ENCODE results near the gene NLRP1.

Gene NLRP1

DNA sequence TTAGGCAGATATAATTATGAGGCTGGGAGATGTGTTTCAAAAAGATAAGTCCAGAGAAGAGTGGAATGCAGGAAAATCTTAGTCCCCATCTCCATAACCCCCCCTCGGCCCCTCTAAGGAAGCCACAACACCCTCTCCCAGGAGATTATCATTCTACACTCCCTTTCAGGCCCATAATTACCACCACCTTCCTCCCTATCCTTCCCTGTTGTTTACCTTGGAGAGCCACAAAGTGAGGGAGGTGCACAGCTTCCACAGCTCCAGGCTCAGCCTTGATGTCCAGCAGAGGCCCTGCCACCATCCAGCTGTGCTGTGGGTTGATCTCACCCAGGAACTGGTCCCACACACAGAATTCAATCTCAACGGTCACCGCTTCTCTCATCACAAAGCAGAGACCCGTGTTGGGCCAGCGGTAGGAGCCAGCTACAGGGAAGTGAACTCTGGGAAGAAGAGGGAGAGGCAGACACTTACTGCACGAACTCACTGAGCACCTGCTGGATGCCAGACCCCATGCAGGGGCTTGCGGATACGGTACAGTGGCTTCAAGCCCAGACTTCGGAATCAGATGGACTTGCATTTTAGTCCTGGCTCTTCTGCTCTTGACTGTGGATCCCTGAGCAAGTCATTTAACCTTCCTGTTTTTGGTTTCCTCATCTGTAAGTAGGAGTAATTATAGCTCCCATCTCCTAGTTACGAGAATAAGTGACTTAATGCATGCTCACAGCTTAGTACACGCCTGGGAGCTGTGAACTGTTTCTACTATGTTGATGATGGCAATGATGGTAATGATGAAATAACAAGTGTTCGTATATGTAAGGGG lies 53.8 kb downstream of the NLRP1 start:
- Mint-ChIP-seq H3K4me3 (no peak overlapping the region), H3K4me1 (no peaks in the 10 kb centered on the region), H3K27ac (no peak overlapping the region), H3K36me3 (peaks cover 54% of the 10 kb centered on the region), H3K9me3 (no peaks in the 10 kb centered on the region), H3K27me3 (no peaks in the 10 kb centered on the region)
- CTCF ChIA-PET, result no interaction called here
- DNase-seq, result no peak

DNA sequence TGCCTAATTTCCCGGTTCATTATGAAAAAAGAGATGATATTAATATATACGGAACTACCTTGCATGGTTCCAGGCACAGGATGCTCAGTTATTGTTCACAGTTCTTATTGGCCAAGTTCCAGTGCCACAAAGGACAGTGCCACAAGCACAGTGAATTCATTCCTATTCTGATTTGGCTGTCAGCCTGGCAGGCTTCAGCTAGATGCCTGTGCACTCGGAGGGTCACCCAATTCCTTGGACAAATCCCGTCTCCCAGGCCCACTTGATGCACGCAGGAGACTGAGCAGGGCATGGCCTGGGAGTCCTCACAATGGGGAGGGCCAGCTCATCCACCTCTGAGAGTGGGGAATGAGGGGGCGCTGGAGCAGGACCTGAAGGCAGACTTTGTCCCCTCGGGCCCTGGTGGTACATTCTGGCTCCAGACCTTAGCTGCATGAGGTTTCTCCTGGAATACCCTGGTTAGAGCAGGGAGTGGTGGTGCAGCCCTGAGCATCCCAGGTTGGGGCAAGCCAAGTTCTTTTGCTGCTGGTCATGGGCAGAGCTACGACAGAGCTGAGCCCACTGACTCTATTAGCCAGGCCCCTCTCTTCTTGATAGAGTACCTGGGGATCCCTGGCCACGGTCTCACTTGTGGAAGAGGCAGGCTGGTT lies 56.6 kb downstream of the NLRP1 start:
- CTCF ChIA-PET, result no interaction called here
- no peak overlapping the region for H3K4me3 Mint-ChIP-seq
- no peak overlapping the region for H3K27ac Mint-ChIP-seq

DNA sequence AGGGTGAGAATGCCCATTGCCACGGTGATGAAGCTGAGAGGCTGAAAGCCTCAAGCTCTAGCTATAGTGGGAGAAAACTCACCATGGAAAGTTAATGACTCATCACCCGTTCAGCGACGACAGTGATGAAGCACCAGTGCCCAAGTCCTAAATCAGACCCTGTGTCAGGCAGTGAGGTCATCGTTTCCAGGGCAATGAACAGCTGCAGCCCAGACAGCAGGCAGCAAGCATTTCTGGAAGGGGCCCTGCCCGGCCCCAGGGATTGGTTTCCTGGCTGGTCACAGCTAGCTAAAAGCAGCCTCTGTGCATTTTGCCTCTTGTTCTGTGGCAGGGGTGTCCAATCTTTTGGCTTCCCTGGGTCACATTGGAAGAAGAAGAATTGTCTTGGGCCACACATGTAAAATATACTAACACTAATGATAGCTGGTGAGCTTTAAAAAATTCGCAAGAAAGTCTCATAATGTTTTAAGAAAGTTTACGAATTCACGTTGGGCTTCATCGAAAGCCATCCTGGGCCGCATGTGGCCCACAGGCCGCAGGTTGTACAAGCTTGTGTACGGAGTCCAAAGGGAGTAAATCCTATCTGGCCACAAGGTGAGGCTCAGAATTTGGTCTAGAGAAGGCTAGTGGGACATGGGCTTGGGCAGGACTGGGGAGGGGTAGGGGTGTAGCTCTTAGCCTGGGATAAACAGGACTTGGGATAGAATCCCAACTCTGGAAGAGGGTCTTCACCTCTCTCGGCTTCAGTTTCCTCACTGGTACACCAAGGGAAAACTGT lies 57.3 kb downstream of the NLRP1 start:
- peaks cover 57% of the 10 kb centered on the region for H3K36me3 Mint-ChIP-seq
- peak; percentile 24 for DNase-seq
- no peaks in the 10 kb centered on the region for H3K27me3 Mint-ChIP-seq
- no peak overlapping the region for H3K4me3 Mint-ChIP-seq
- no peaks in the 10 kb centered on the region for H3K4me1 Mint-ChIP-seq
- H3K9me3 Mint-ChIP-seq, result no peaks in the 10 kb centered on the region
- CTCF ChIA-PET, result no interaction called here
- peak overlapping the region; percentile 24 for H3K27ac Mint-ChIP-seq

More for the DNA sequence above, 56.6 kb downstream of the NLRP1 start:
- no peaks in the 10 kb centered on the region for H3K27me3 Mint-ChIP-seq
- no peaks in the 10 kb centered on the region for H3K9me3 Mint-ChIP-seq
- DNase-seq, result no peak
- no peaks in the 10 kb centered on the region for H3K4me1 Mint-ChIP-seq
- peaks cover 59% of the 10 kb centered on the region for H3K36me3 Mint-ChIP-seq

DNA sequence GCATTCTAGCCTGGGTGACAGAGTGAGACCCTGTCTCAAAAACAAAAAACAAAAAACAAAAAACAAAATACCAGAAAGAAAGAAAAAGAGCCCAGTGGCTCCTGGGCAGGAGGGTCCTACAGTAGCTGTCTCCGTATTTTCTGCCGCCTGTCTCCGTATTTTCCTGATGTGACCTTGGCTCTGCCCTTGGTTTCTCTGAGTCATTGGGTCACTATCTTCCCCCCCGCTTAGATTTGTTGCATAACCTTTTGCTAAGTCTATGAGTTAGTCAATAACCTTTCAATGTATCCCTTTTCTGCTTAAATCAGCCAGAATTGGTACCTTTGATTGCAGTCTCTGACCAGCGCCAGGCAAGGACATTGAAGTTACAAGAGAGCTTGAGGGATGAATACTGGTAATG lies 61.1 kb downstream of the NLRP1 start:
- no peaks in the 10 kb centered on the region for H3K27me3 Mint-ChIP-seq
- H3K4me3 Mint-ChIP-seq, result no peak overlapping the region
- no peak overlapping the region for H3K27ac Mint-ChIP-seq
- no peaks in the 10 kb centered on the region for H3K4me1 Mint-ChIP-seq
- DNase-seq, result no peak
- peaks cover 58% of the 10 kb centered on the region for H3K36me3 Mint-ChIP-seq
- CTCF ChIA-PET, result no interaction called here
- no peaks in the 10 kb centered on the region for H3K9me3 Mint-ChIP-seq

DNA sequence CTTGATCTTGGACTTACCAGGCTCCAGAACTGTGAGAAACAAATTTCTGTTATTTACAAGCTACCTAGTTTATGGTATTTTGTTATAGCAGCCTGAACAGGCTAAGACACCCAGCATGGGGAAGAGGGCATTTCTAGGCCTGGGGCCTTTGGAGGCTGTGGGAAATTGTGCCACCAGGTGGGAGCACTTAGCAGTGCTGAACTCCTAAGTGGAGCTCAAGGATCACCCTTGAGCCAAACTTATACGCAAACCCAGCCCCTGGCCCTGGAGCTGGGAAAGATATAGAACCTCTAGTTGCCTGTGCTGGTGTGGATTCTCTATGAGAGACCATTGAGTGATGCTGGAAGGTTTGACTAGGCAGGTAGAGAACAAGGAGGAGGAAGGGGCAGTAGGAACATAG lies 61.8 kb downstream of the NLRP1 start:
- Mint-ChIP-seq H3K4me3 (no peak overlapping the region), H3K36me3 (peaks cover 62% of the 10 kb centered on the region), H3K27me3 (no peaks in the 10 kb centered on the region), H3K4me1 (no peaks in the 10 kb centered on the region), H3K9me3 (no peaks in the 10 kb centered on the region), H3K27ac (no peak overlapping the region)
- CTCF ChIA-PET, result no interaction called here
- no peak for DNase-seq

DNA sequence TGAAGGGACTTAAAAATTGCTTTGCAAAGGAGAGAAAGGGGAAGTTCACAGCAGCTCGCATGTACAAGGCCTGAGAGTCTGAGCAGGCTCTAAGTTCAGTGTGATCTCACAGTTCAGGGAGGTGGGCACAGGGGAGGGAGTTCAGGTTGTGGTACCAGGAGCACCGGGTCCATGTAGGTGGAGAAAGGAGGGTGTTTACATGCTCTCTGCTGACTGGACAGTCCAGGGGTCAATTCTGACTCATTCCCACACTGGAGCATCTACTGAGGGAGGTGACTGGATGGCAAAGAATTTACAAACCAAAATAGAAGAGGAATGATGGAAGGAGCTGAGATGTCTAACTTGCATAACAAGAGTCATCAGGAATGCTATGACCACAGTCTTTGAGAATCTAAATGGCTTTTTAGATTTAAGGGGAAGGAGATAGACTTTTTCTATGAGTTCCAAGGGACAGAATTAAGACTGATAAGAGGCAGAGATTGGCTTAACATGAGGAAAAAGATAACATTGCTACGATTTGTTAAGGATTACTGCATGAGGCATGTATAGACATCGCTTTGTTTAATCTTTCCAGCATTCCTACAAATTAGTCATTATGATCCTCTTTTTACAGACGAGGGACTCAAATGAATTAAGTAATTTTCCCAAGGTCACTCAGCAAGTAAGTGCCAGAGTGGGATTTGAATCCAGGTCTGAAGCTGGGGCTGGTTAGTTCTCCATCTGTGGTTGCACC lies 68.1 kb downstream of the NLRP1 start:
- no peaks in the 10 kb centered on the region for H3K27me3 Mint-ChIP-seq
- no peak for DNase-seq
- H3K4me3 Mint-ChIP-seq, result no peak overlapping the region
- peaks cover 72% of the 10 kb centered on the region for H3K36me3 Mint-ChIP-seq
- peaks cover 33% of the 10 kb centered on the region for H3K4me1 Mint-ChIP-seq
- CTCF ChIA-PET, result no interaction called here
- H3K27ac Mint-ChIP-seq, result no peak overlapping the region
- H3K9me3 Mint-ChIP-seq, result peaks cover 3% of the 10 kb centered on the region

DNA sequence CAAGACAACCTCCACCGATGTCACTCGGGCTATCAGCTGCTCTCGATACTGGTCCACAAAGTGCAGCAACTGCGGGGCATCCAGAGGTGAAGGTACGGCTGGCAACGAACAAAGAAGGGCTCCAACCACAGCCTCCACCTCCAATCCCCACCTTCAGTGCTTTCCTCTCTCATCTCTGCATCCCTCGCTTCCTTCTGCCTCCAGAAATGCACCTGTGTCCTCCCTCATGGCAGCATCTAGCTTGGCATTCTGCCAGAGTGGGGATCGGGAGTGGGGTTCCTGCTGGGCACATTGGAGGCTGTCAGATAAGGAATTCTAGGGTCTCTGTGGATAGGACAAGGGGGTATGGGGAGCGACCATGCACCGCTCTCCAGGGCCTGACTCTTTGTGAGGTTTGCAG lies 69.3 kb downstream of the NLRP1 start:
- CTCF ChIA-PET, result interaction anchor here (0.7 kb wide), 1 partner anchor 26 kb away, joined by 3 read pairs; no protein-coding TSS in a partner anchor
- H3K9me3 Mint-ChIP-seq, result peaks cover 3% of the 10 kb centered on the region
- H3K27me3 Mint-ChIP-seq, result no peaks in the 10 kb centered on the region
- peaks cover 64% of the 10 kb centered on the region for H3K36me3 Mint-ChIP-seq
- peaks cover 33% of the 10 kb centered on the region for H3K4me1 Mint-ChIP-seq
- no peak for DNase-seq
- no peak overlapping the region for H3K4me3 Mint-ChIP-seq
- peak overlapping the region; percentile 46 for H3K27ac Mint-ChIP-seq

DNA sequence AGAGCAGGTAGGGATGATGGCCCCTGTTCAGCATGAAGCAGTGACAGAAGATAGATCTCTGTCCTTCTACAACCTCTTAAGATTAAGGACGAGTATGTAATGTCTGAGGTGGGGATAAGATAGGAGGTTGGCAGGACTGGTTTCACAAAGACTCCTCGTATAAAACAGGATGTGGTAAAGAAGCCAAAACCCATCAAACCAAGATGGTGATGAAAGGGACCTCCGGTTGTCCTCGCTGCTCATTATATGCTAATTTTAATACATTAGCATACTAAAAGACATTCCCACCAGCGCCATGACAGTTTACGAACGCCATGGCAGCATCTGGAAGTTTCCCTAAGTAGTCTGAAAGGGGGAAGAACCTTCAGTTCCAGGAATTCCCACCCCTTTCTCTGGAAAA lies 70.7 kb downstream of the NLRP1 start:
- H3K9me3 Mint-ChIP-seq, result peaks cover 3% of the 10 kb centered on the region
- peaks cover 73% of the 10 kb centered on the region for H3K36me3 Mint-ChIP-seq
- CTCF ChIA-PET, result no interaction called here
- DNase-seq, result no peak
- peaks cover 33% of the 10 kb centered on the region for H3K4me1 Mint-ChIP-seq
- no peaks in the 10 kb centered on the region for H3K27me3 Mint-ChIP-seq
- H3K4me3 Mint-ChIP-seq, result no peak overlapping the region
- peak overlapping the region; percentile 74 for H3K27ac Mint-ChIP-seq

DNA sequence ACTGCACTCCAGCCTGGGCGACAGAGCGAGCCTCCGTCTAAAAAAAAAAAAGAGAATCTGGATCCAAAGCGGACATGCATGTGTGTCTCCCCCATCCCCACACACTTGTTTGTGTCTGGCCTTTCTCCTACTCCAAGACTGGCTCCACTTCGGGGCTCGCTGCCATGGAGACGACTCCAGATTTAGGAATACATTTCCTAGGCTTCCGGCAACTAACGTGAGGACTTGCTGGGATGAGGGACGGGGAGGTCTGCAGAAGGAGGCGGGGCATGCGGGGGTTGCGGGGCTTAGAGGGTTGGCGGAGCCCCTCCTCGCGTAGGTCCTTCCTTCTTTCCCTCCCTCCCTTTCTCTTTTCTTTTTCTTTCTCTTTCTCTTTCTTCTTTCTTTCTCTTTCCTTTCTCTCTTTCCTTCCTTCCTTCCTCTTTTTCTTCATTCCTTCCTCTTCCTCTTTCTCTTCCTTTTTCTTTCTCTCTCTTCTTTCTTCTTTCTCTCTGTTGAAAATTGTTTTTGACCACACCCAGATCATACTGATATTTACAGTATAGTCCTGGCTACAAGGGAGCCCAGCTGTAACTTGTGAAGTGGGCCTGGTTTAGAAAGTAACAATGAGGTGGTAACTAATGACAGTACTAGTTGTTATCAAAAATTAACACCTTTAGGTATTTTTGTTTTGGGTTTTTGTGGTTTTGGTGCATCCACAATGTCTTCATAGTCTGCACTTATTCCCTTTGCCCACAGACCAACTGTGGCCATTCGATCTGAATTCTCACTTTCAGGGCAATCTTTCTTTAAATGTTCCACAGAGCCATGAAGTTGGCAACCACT lies 72.7 kb downstream of the NLRP1 start:
- no peak for DNase-seq
- peaks cover 3% of the 10 kb centered on the region for H3K9me3 Mint-ChIP-seq
- H3K4me3 Mint-ChIP-seq, result no peak overlapping the region
- H3K27me3 Mint-ChIP-seq, result no peaks in the 10 kb centered on the region
- no peak overlapping the region for H3K27ac Mint-ChIP-seq
- H3K36me3 Mint-ChIP-seq, result peaks cover 67% of the 10 kb centered on the region
- H3K4me1 Mint-ChIP-seq, result peaks cover 33% of the 10 kb centered on the region
- CTCF ChIA-PET, result no interaction called here

DNA sequence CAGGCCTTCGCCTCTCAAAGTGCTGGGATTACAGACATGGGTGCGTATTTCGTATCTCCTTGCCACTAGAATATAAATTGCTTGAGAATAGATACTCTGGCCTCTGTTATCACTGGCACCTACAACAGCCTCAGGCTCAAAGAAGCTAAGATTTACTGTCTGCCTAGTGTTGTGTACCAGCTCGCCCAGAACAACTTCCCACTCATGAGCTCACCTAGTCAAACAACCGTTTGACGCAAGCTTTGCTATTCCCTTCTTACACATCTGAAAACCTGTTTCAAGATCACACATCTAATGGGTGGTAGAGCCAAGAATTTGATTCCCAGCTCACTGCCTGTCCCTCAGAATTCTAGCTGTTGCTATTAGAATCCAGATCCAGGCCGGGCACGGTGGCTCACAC lies 73.5 kb downstream of the NLRP1 start:
- Mint-ChIP-seq H3K4me3 (no peak overlapping the region), H3K4me1 (peaks cover 33% of the 10 kb centered on the region), H3K9me3 (peaks cover 3% of the 10 kb centered on the region), H3K27ac (no peak overlapping the region), H3K27me3 (no peaks in the 10 kb centered on the region), H3K36me3 (peaks cover 63% of the 10 kb centered on the region)
- CTCF ChIA-PET, result no interaction called here
- DNase-seq, result no peak

DNA sequence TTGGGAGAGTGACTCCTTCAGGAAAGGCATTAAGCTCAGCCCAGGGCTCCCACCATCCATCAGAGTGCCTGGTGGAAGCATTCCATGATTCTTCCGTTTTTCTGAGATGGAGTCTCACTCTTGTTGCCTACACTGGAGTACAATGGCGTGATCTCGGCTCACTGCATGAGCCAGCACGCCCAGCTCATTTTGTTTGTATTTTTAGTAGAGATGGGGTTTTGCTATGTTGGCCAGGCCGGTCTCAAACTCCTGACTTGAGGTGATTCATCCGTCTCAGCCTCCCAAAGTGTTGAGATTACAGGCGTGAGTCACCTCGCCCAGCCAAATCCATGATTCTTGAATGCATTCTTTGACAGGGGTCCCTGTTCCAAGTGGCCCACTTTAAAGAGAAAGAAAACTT lies 74.8 kb downstream of the NLRP1 start:
- Mint-ChIP-seq H3K9me3 (peaks cover 3% of the 10 kb centered on the region), H3K4me1 (peaks cover 28% of the 10 kb centered on the region), H3K36me3 (peaks cover 51% of the 10 kb centered on the region), H3K27me3 (no peaks in the 10 kb centered on the region), H3K27ac (no peak overlapping the region), H3K4me3 (no peak overlapping the region)
- no peak for DNase-seq
- CTCF ChIA-PET, result no interaction called here

DNA sequence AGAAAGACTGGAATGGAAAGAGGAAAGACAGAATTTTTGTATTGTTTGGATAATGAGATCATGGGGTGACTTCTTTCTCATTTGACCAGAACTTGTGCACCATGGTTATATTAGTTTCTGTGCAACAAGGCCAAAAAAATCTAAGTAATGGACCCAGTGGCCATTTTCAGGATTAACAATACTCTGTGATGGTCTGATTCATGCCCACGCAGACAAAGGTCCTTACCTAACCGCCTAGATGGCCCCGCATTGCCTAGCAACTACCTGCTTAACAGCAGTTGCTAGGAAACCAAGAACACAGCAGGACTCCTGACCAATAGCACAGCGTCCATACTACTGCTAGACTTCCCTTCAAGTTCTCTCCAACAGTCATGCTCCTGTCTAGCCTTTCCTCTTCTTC lies 75.5 kb downstream of the NLRP1 start:
- Mint-ChIP-seq H3K27me3 (no peaks in the 10 kb centered on the region), H3K36me3 (peaks cover 48% of the 10 kb centered on the region), H3K9me3 (no peaks in the 10 kb centered on the region), H3K27ac (no peak overlapping the region), H3K4me1 (peaks cover 23% of the 10 kb centered on the region), H3K4me3 (no peak overlapping the region)
- CTCF ChIA-PET, result no interaction called here
- no peak for DNase-seq

DNA sequence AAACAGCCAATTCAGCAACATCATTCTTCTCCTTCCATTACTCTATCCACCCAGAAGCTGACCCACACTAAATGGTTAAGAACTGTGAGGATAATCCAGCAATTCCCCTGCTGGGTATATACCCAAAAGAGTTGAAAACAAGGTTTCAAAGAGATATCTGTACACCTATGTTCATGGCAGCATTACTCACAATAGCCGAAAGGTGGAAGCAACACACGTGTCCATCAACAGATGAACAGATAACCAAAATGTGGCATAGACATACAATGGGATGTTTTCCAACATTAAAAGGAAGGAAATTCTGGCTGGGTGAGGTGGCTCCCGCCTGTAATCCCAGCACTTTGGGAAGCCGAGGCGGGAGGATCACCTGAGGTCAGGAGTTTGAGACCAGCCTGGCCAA lies 78.0 kb downstream of the NLRP1 start:
- no peak overlapping the region for H3K27ac Mint-ChIP-seq
- CTCF ChIA-PET, result no interaction called here
- peaks cover 5% of the 10 kb centered on the region for H3K4me1 Mint-ChIP-seq
- DNase-seq, result no peak
- no peaks in the 10 kb centered on the region for H3K9me3 Mint-ChIP-seq
- peaks cover 39% of the 10 kb centered on the region for H3K36me3 Mint-ChIP-seq
- H3K4me3 Mint-ChIP-seq, result no peak overlapping the region
- H3K27me3 Mint-ChIP-seq, result no peaks in the 10 kb centered on the region
